Measurements from ENCODE around the gene NOPCHAP1.
"Not testable (repeated sequence)": the region's sequence is repeated elsewhere in the genome, so short reads cannot be mapped to it uniquely, and the experiment has no call there.

- TF ChIP-seq CTCF (conservative IDR thresholded peaks at IDR 0.05; ENCODE audit: low read length); EZH2phosphoT487 (IDR thresholded peaks at IDR 0.05; ENCODE audit: borderline replicate concordance): not testable (repeated sequence)
Measured at GRCh38 chr12:104948716-104949115, 37.4 kb upstream of the NOPCHAP1 start.
